Left forelimb (tissue), 1 donor: ENCODE results near the gene KIF26B.
"Not testable (repeated sequence)": the region's sequence is repeated elsewhere in the genome, so short reads cannot be mapped to it uniquely, and the experiment has no call there.

Experiments
- DNase-seq: peaks from one replicate; pipeline ENCODE4 v3.0.0-alpha.2; 2018; ENCODE audit warnings: low spot score

KIF26B gene

DNA sequence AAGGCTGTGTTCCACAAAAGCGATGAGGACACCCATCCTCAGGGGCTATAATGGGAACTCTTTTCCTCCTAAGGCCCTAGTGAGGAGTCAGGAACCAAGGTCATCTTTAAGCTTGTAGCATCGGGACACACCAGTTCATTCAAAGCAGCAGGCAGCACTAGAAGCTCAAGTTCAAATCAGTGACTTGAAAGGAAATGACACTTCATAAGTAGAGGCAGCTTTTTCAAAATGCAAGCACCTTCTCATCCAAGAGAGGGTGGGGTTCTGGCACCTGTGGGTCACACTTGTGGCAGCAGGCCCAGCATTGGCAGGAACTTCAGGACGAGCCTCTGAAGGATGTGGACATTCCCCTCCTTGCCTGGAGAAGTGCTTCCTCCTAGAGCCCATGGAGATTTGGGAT, 496.3 kb downstream of the KIF26B start:
- DNase-seq, result no peak

DNA sequence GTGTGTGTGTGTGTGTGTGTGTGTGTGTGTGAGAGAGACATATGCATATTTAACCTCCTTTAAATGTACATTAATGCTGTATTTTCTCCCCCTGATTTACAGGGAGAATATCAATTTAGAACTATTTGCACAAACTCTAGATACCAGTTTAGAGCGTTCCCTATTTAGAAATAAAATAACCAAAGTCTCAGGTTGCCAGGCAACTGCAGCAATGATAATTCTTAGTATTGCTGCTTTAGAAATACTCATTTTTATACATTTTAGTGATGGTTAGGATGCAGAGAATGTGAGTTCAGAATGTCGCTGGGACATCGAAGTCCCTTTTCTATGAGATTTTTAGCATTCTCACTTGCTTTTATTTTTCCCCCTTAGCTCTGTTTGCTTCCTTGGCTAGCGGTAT, 497.3 kb downstream of the KIF26B start:
- no peak for DNase-seq

GRCh38 chr1:245652660-245653427, 498.1 kb downstream of the KIF26B start:
- no peak for DNase-seq

GRCh38 chr1:245654460-245655050, 499.8 kb downstream of the KIF26B start:
- DNase-seq, result no peak

- no peak for DNase-seq
Measured at GRCh38 chr1:245656189-245656717, 501.5 kb downstream of the KIF26B start.

DNA sequence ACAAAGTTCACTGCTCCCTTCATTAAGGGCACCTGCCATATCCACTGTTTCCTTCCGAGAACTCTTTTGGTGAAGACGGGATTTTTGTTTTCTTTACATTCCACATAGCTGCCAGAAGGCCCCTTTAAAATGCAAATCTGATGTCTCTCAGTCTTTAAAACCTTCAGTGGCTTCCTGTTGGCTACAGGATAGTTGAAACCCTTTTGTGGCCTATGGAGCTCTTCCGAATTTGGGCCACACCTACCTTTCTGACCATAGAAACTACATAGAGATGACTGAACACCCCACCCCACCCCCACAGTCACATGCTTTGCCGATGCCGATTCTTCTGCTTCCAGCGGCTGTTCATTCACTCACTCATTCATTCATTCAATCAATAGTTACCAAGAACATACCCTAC, 502.6 kb downstream of the KIF26B start:
- no peak for DNase-seq

DNA sequence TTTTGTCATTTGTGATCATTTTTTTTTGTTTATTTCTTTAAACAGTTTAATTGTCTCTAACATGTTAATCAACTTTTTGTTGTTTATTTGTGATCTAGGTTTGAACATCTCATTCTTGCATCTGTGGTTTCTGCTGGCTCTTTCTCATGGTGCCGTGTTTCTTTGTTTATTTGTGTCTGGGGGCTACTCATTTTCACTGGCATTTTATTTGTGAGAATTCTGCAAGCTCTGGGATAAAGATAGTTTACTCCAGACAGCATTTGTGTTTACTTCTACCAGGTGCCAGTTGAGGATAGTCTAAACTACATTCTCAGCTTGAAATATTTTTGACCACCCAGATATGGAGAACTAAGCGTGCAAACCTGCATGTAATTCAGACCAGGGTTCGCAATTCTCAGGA, 508.6 kb downstream of the KIF26B start:
- DNase-seq, result no peak

DNA sequence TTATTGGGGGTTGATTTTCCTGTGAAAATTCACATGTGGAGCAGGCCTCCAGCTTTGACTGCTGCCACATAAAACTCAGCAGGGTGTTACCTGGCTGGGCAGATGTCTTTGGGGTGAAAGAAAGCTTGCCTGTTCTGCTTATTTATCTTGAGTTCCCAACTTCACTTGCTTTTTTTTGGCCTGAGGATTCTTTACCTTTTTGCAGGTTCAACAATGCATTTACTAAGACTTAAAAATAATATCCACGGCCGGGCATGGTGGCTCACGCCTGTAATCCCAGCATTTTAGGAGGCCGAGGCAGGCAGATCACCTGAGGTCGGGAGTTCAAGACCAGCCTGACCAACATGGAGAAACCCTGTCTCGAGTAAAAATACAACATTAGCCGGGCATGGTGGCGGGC, 509.1 kb downstream of the KIF26B start:
- no peak for DNase-seq

- no peak for DNase-seq
Measured at GRCh38 chr1:245666412-245666811, 511.6 kb downstream of the KIF26B start.

DNA sequence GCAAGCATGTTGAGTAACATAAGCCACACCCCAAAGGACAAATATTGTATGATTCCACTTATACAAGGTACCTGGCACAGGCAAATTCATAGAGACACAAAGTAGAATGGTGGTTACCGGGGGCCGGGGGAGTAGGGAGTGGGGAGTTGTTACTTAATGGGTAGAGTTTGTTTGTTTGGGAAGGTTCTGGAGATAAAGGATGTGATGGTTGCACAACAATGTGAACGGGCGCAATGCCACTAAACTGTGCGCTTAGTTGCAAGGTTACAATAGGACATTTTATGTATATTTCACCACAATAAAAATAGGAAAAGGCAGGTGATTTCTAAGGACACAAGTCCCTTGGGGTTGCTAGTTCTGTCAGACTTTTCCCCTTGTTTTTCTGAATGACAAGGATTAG, 516.6 kb downstream of the KIF26B start:
- no peak for DNase-seq

DNA sequence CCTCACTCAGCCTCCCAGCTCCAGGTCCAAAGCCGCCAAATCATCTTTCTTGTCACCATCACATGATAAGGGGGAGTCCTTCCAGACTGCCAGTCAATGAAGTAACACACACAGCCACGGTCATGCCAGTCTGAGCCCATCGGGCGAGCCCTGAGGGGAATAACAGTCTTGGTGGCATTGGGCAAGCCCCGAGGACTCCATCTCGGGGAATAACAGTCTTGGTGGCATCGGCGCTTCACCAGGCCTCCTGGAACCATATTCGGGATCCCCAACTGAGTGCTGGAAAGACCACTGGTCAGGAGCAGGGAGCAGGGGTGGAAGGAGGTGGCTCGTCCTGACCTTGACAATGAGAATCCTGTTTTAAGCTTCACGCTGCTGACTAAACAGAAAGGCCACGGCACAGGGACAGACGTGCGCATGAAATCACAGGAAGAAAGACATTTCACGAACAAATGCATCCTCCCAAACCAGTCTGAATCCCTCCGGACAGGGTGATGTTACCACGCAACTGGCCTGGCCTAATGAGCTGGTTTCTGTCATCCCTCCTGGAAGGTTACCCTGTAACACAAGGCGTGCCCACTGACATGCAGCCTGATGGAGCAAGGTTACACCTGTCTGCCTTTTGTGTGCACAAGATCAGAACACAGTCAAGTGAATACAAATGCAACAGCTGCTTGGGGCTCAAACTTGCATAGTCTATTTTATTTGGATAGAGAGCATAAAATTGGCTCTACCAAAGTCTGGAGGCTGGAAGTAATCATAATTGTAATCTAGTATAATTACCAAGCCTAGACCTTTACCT, 517.4 kb downstream of the KIF26B start:
- no peak for DNase-seq

GRCh38 chr1:245672836-245673656, 518.3 kb downstream of the KIF26B start:
- not testable (repeated sequence) for DNase-seq

- DNase-seq, result no peak
Measured at GRCh38 chr1:245673881-245674414, 519.2 kb downstream of the KIF26B start.

- DNase-seq, result no peak
Measured at GRCh38 chr1:245677461-245678240, 522.9 kb downstream of the KIF26B start.

GRCh38 chr1:245678860-245679411, 524.2 kb downstream of the KIF26B start:
- DNase-seq, result no peak

DNA sequence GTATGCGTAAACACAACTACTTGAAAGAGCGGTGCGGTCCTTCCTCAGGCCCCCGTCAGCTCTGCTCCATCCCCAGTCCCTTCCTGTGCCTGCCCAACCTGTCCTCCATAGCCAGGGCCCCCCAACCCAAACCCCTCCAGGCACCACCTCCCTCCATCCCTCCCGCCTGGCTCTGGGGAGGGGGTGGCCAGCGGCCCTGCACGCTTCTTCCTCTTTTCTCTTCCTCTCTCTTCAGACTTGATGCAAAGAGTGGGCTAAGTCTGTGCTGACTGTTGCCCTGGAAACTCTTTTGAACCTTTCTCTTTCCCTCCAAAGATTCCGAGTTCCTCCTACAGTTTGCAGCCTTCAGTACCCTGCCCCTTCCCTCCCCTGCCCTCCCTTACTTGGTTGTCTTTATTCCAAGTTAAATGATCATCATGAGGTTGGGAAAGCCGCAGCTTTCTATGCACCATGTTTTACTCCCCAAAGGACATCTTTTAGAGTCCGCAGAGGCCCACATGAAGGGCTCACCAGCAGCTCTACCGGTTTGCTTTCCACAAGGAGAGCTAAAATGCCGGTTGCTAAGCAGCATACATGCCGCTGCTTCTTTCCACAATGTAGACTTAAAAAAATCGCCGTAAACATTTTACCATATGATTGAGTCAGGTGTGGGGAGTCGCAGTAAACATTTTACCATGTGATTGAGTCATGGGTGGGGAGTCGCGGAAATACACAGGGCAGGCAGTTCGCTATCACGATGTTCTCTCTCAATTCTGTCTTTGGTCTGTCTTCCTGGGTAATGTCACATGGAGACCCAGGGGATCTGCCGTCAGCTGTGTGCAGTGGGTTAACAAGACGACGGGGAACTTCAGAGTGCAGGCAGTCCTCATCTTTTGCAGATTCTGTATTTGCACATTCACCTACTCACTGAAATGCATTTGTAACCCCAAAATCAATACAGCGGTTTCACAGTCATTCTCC, 525.3 kb downstream of the KIF26B start:
- no peak for DNase-seq

DNA sequence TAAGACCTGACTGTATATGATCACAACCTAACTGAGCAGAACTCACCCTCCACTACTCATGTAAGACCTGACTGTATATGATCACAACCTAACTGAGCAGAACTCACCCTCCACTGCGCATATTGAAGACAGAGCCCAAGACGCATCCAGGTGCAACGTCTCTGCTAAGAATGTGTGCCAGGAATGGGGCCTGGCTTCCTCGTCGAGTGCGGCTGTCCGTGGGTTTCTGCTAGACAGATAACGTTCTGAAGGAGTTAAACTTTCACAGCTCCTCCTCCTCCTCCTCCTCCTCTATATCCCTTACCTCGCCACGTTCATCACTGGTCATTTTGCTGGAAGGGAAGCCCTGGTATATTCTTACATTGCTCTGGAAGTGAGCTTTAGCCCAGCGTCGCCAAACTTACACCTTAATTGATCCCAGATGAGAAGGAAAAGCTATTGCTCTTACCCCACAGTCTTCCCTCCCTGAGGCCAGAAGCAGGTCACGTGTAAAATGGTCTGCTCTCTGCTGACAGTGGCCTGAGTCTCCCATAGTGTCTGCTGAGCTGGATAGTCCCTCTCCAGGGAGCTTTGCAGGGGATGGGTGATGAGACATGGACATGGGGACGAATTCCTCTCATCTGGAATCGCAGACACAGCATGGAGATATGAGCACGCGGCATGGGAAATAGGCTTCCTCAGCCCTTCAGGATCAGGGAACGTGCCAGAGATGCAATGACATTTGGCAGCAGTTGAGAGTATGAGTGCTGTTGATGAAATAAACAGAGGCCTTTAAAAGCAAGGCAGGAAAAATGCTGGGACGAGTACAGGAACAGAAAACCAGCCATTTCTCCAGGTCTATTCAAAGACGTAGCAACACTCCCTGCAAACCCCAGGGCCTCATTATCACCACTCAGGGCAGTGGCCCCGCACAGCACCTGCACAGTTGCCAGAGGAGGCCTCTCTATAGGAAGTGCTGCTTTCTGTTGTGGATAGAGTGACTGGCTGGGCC, 528.1 kb downstream of the KIF26B start:
- DNase-seq, result peak; percentile 79

DNA sequence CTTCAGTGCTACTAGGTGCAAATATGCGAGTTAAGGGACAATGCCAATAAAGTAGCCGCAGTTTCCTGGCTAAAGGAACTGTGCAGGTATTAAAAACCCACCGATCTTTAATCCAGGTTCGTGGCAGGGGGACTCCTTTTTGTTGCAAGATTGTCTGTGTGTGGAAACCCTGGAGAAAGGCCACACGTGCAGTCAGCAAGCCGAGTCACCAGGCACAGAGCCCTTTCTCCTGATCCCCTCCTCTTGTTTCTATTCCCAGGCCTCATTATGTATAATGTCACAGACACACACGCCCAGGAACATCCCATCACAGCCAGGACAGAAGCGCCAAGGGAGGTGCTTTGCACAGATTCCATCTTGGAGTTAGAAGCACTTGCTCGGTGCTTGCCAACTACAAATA, 528.9 kb downstream of the KIF26B start:
- DNase-seq, result no peak
